CD8-positive, alpha-beta memory T cell (primary cell): ENCODE data around the gene SAA2. TPM values are rescaled to one million over a fixed set of nuclear protein-coding genes. Genes with fewer than 3 reads are reported as not detected.
A peak's percentile ranks its signal among the peaks of the same experiment; 100 is the strongest.
"Not testable (repeated sequence)": the region's sequence is repeated elsewhere in the genome, so short reads cannot be mapped to it uniquely, and the experiment has no call there.

Source experiments
- CTCF ChIA-PET: fragments of 350-600 bp; sonication (Branson Sonifier 250); formaldehyde crosslinking; loops from one replicate; lab custom pipeline; 2021; ENCODE audit warnings: antibody characterized with exemption; lab: Charles Lee
- POLR2A ChIA-PET: fragments of 350-600 bp; sonication (Branson Sonifier 250); formaldehyde crosslinking; loops from one replicate; lab custom pipeline; 2021; ENCODE audit warnings: antibody characterized with exemption; lab: Charles Lee
- DNase-seq, 5 donors: peaks; one replicate each; pipeline versions ENCODE4 v3.0.0 to v3.0.0-alpha.2; 2020 to 2022; ENCODE audit warnings: mixed read lengths in 1 of 5
- H3K27ac ChIP-seq: one replicate; pipeline ENCODE4 v1.7.0; 2013; ENCODE audit warnings: low read depth, mild to moderate bottlenecking, low read length, moderate library complexity
- H3K27me3 ChIP-seq: 2 replicates; pipeline ENCODE4 v1.7.0; 2013; ENCODE audit warnings: low read length, mild to moderate bottlenecking; ENCODE audit not compliant: insufficient read depth, poor library complexity, severe bottlenecking
- H3K36me3 ChIP-seq: 2 replicates; pipeline ENCODE4 v1.7.0; 2013; ENCODE audit warnings: mild to moderate bottlenecking, low read length, moderate library complexity; ENCODE audit not compliant: insufficient read depth
- H3K4me1 ChIP-seq: 2 replicates; pipeline ENCODE4 v1.7.0; 2013; ENCODE audit warnings: mild to moderate bottlenecking, low read length, moderate library complexity; ENCODE audit not compliant: insufficient read depth
- H3K4me3 ChIP-seq: 2 replicates; pipeline ENCODE4 v1.7.0; 2013; ENCODE audit warnings: mild to moderate bottlenecking, low read length
- H3K9me3 ChIP-seq: 2 replicates; pipeline ENCODE4 v1.7.0; 2013; ENCODE audit warnings: mild to moderate bottlenecking, low read length
- H3K27ac Mint-ChIP-seq, 8 donors: one replicate each; pipeline ENCODE4 v1.8.0; 2020 to 2021; ENCODE audit warnings: mixed read lengths in 8 of 8, mild to moderate bottlenecking in 6 of 8, inconsistent platforms in 3 of 8, moderate library complexity in 3 of 8
- H3K27me3 Mint-ChIP-seq, 2 donors: one replicate each; pipeline ENCODE4 v1.8.0; 2020 to 2021; ENCODE audit warnings: mixed read lengths in 2 of 2, mild to moderate bottlenecking in 1 of 2, moderate library complexity in 1 of 2
- H3K36me3 Mint-ChIP-seq, 3 donors: one replicate each; pipeline ENCODE4 v1.8.0; 2020 to 2021; ENCODE audit warnings: mixed read lengths in 3 of 3, inconsistent platforms in 1 of 3, mild to moderate bottlenecking in 1 of 3
- H3K4me1 Mint-ChIP-seq, 3 donors: one replicate each; pipeline ENCODE4 v1.8.0; 2020 to 2021; ENCODE audit warnings: mixed read lengths in 3 of 3, inconsistent platforms in 1 of 3, mild to moderate bottlenecking in 1 of 3
- H3K4me3 Mint-ChIP-seq, 7 donors: one replicate each; pipeline ENCODE4 v1.8.0; 2020 to 2021; ENCODE audit warnings: mixed read lengths in 7 of 7, mild to moderate bottlenecking in 6 of 7, moderate library complexity in 4 of 7, inconsistent platforms in 2 of 7
- H3K9me3 Mint-ChIP-seq, 5 donors: one replicate each; pipeline ENCODE4 v1.8.0; 2020 to 2022; ENCODE audit warnings: mixed read lengths in 5 of 5, mild to moderate bottlenecking in 3 of 5, moderate library complexity in 2 of 5, inconsistent platforms in 1 of 5
- polyA plus RNA-seq: library from polyadenylated mRNA; unstranded; fragments of 300-500 nt; fragmentation: Illumina TruSeq; gene quantifications from one replicate; pipeline ENCODE4 v1.2.3, GENCODE V29; 2021
- total RNA-seq, 2 experiments: library from RNA; stranded (reverse); gene quantifications; one replicate each; pipeline ENCODE4 v1.2.3, GENCODE V29; 2021

The SAA2 gene
- total and polyA plus RNA-seq, 3 experiments from 2014 or later, result not detected

DNA sequence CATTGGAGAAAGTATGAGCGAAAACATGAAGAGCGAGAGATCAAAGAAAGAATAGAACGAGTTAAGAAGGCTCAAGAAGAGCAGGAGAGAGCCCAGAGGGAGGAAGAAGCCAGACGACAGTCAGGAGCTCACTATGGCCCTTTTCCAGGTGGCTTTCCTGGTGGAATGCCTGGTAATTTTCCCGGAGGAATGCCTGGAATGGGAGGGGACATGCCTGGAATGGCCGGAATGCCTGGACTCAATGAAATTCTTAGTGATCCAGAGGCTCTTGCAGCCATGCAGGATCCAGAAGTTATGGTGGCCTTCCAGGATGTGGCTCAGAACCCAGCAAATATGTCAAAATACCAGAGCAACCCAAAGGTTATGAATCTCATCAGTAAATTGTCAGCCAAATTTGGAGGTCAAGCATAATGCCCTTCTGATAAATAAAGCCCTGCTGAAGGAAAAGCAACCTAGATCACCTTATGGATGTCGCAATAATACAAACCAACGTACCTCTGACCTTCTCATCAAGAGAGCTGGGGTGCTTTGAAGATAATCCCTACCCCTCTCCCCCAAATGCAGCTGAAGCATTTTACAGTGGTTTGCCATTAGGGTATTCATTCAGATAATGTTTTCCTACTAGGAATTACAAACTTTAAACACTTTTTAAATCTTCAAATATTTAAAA, 14.3 kb upstream of the SAA2 start:
- CTCF ChIA-PET, H3K4me1 Mint-ChIP-seq, H3K36me3 Mint-ChIP-seq, H3K36me3 ChIP-seq, H3K9me3 ChIP-seq, H3K27ac Mint-ChIP-seq, H3K27me3 Mint-ChIP-seq, H3K4me3 Mint-ChIP-seq, H3K27ac ChIP-seq, H3K4me1 ChIP-seq, H3K9me3 Mint-ChIP-seq, POLR2A ChIA-PET, DNase-seq, H3K27me3 ChIP-seq, H3K4me3 ChIP-seq: not testable (repeated sequence)

DNA sequence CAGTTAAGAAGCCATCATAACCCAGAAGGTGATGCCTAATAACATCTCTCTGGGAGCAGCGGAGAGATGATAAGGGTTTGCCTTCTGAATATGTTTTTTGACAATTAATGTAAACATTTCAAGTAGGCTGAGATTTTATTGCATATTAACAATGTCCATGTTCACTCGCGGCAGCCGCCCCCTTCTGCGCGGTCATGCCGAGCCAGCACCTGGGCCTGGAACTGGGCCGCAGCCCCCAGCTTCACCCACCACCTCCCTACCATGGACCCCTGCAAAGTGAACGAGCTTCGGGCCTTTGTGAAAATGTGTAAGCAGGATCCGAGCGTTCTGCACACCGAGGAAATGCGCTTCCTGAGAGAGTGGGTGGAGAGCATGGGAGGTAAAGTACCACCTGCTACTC, 13.3 kb upstream of the SAA2 start:
- H3K9me3 ChIP-seq, result no peaks in the 10 kb centered on the region
- no peaks in the 10 kb centered on the region for H3K27me3 ChIP-seq
- Mint-ChIP-seq H3K4me1 (no peaks in the 10 kb centered on the region), H3K27ac (no peak overlapping the region), H3K4me3 (no peak overlapping the region), H3K36me3 (no peaks in the 10 kb centered on the region), H3K27me3 (peaks cover 0 to 3% of the 10 kb centered on the region in 2 donors), H3K9me3 (no peaks in the 10 kb centered on the region)
- no peak for DNase-seq
- CTCF ChIA-PET, result no interaction called here
- H3K36me3 ChIP-seq, result no peaks in the 10 kb centered on the region
- POLR2A ChIA-PET, result no interaction called here
- H3K27ac ChIP-seq, result no peak overlapping the region
- no peak overlapping the region for H3K4me3 ChIP-seq
- H3K4me1 ChIP-seq, result no peaks in the 10 kb centered on the region

DNA sequence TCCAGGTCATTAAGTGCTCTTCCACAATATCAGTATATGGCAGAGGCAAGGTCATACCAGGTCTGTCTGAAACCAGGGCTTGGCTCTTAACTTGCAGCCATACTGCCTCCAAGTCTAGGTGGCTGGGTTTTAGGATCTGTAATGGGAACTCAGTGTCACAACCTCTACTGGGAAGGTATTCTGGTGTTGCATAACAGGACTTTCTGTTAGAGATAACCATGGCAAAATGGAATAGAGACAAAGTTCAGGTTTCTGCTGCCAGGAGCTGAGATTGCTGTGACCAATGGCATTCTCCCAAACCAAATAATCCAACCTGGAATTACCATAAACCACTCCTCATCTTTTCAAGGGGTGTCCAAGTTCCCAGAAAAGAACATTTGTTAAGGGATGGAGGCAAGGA, 10.8 kb upstream of the SAA2 start:
- H3K4me1 ChIP-seq, result no peaks in the 10 kb centered on the region
- ChIA-PET POLR2A (interaction anchor here (0.6 kb wide), 1 partner anchor 137 kb away, joined by 7 read pairs; no protein-coding TSS in a partner anchor), CTCF (no interaction called here)
- Mint-ChIP-seq H3K9me3 (no peaks in the 10 kb centered on the region), H3K4me1 (no peaks in the 10 kb centered on the region), H3K4me3 (no peak overlapping the region), H3K36me3 (no peaks in the 10 kb centered on the region), H3K27me3 (peaks cover 0 to 6% of the 10 kb centered on the region in 2 donors), H3K27ac (no peak overlapping the region)
- no peak overlapping the region for H3K27ac ChIP-seq
- no peaks in the 10 kb centered on the region for H3K9me3 ChIP-seq
- no peak for DNase-seq
- no peak overlapping the region for H3K4me3 ChIP-seq
- H3K27me3 ChIP-seq, result no peaks in the 10 kb centered on the region
- no peaks in the 10 kb centered on the region for H3K36me3 ChIP-seq

DNA sequence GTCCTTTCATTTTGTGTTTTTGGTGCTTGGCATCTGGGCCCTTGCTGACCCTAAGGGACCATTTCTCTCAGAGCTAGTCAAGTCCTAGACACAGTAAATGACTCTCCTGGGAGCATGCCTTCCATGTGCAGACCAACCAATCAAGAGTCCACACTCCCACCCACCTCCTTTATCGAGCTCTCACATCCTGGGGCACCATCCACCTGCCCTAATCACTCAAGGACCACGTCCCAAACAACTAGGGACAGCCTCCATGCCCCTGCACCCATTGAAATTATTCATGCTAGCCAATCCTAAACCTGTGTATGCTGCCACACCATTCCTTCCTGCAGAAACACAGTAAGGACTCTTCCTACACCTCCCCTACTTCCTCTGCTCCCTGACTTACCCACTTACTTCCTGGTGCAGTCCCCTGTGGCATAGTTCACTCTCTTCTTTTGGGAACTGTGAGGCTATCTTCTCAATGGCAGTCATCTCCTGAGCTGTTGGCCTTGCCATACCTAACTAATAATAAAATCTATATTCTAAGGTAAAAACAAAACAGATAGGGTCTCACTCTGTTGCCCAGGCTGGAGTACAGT, 6.4 kb upstream of the SAA2 start:
- no peaks in the 10 kb centered on the region for H3K27me3 ChIP-seq
- H3K27ac ChIP-seq, result no peak overlapping the region
- peaks cover 0 to 7% of the 10 kb centered on the region in 2 donors for H3K27me3 Mint-ChIP-seq
- H3K4me3 Mint-ChIP-seq, result no peak overlapping the region
- H3K27ac Mint-ChIP-seq, result no peak overlapping the region
- no peak overlapping the region for H3K4me3 ChIP-seq
- no peaks in the 10 kb centered on the region for H3K9me3 ChIP-seq
- no peaks in the 10 kb centered on the region for H3K4me1 Mint-ChIP-seq
- H3K4me1 ChIP-seq, result no peaks in the 10 kb centered on the region
- H3K9me3 Mint-ChIP-seq, result no peaks in the 10 kb centered on the region
- H3K36me3 Mint-ChIP-seq, result no peaks in the 10 kb centered on the region
- H3K36me3 ChIP-seq, result no peaks in the 10 kb centered on the region
- ChIA-PET POLR2A (no interaction called here), CTCF (no interaction called here)
- no peak for DNase-seq

DNA sequence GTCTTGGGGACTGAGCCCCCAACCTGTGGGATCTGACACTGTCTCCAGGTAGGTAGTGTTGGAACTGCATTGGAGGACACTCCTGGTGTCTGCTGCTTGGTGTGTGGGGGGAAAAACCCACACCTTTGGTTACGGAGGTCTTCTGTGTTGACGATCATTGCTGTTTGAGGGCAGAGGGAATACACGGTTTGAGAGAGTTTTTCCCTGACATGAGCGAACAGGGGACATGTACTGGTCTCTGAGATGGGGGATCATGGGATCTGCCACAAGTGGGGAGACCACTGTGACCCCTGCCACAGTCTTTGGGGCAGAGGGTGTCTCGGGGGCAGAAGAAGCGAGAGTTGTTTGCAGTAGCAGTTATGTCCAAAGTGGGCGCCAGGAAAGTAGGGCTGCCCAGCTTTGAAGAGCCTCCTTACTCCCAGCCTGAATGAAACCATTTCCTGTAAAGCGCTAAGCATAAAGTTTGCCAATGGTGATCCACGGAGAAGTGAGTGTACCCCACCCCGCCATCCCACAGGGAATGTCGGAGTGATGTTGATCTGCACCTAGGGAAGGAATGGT, 5.4 kb upstream of the SAA2 start:
- no peaks in the 10 kb centered on the region for H3K36me3 ChIP-seq
- Mint-ChIP-seq H3K4me3 (no peak overlapping the region), H3K27me3 (peaks cover 0 to 7% of the 10 kb centered on the region in 2 donors), H3K9me3 (no peaks in the 10 kb centered on the region), H3K4me1 (no peaks in the 10 kb centered on the region), H3K36me3 (no peaks in the 10 kb centered on the region), H3K27ac (no peak overlapping the region)
- ChIA-PET CTCF (interaction anchor here (2.0 kb wide), 1 partner anchor 10 kb away, joined by 7 read pairs; no protein-coding TSS in a partner anchor), POLR2A (no interaction called here)
- no peaks in the 10 kb centered on the region for H3K9me3 ChIP-seq
- H3K4me1 ChIP-seq, result no peaks in the 10 kb centered on the region
- DNase-seq, result no peak
- no peak overlapping the region for H3K27ac ChIP-seq
- no peaks in the 10 kb centered on the region for H3K27me3 ChIP-seq
- no peak overlapping the region for H3K4me3 ChIP-seq

DNA sequence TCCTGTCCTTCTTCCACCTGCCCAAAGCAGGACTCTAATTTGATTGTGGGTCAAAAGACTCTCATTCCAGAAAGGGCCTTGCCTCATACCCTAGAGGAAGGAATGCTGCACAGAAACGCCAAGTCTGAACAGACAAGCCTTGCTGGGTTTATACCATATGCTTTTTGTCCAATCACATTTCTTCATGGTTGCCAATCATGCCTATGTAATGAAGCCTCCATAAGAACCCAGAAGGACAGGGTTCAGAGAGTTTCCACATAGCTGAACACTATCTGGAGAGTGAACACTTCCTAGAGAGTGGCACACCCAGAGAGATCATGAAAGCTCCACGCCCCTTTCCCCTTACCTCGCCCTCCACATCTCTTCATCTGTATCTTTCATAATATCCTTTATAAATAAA, 4.8 kb upstream of the SAA2 start:
- no peaks in the 10 kb centered on the region for H3K36me3 Mint-ChIP-seq
- no peak overlapping the region for H3K27ac ChIP-seq
- H3K27me3 ChIP-seq, result no peaks in the 10 kb centered on the region
- no peak for DNase-seq
- H3K27ac Mint-ChIP-seq, result no peak overlapping the region
- no peaks in the 10 kb centered on the region for H3K9me3 ChIP-seq
- no peaks in the 10 kb centered on the region for H3K36me3 ChIP-seq
- no peak overlapping the region for H3K4me3 Mint-ChIP-seq
- no peaks in the 10 kb centered on the region for H3K9me3 Mint-ChIP-seq
- no peak overlapping the region for H3K4me3 ChIP-seq
- no peaks in the 10 kb centered on the region for H3K4me1 ChIP-seq
- H3K4me1 Mint-ChIP-seq, result no peaks in the 10 kb centered on the region
- ChIA-PET CTCF (interaction anchor here (2.0 kb wide), 1 partner anchor 9 kb away, joined by 7 read pairs; no protein-coding TSS in a partner anchor), POLR2A (no interaction called here)
- H3K27me3 Mint-ChIP-seq, result peaks cover 0 to 7% of the 10 kb centered on the region in 2 donors

DNA sequence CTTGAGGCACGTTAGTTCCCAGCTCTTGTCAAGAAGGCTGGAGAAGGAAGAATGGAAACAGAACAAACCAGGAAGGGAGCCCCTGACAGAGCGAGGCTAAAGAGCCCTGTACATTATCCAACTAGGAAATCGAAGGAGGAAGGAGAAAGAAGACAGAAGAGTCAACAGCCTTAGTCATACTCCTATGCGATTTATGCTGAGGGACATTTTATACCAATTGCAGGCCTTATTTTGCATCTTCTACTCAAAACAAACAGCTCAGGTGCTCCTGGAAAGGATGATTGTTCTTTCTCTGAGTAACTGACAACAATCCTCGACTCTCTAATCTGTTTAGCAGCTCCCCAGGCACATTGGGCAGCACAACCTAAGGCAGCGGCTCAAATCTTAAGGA, 1.3 kb downstream of the SAA2 start:
- H3K4me3 ChIP-seq, H3K4me1 ChIP-seq, H3K27ac ChIP-seq, H3K36me3 ChIP-seq, CTCF ChIA-PET, H3K27me3 ChIP-seq, POLR2A ChIA-PET, H3K27me3 Mint-ChIP-seq, H3K9me3 ChIP-seq, H3K9me3 Mint-ChIP-seq, H3K36me3 Mint-ChIP-seq, DNase-seq: not testable (repeated sequence)
- Mint-ChIP-seq H3K4me1 (peaks cover 15 to 25% (median 17%) of the 10 kb centered on the region in 3 donors), H3K27ac (peak overlapping the region; percentile 72 to 99 (median 94)), H3K4me3 (peak overlapping the region; percentile 82 to 90 (median 85))

DNA sequence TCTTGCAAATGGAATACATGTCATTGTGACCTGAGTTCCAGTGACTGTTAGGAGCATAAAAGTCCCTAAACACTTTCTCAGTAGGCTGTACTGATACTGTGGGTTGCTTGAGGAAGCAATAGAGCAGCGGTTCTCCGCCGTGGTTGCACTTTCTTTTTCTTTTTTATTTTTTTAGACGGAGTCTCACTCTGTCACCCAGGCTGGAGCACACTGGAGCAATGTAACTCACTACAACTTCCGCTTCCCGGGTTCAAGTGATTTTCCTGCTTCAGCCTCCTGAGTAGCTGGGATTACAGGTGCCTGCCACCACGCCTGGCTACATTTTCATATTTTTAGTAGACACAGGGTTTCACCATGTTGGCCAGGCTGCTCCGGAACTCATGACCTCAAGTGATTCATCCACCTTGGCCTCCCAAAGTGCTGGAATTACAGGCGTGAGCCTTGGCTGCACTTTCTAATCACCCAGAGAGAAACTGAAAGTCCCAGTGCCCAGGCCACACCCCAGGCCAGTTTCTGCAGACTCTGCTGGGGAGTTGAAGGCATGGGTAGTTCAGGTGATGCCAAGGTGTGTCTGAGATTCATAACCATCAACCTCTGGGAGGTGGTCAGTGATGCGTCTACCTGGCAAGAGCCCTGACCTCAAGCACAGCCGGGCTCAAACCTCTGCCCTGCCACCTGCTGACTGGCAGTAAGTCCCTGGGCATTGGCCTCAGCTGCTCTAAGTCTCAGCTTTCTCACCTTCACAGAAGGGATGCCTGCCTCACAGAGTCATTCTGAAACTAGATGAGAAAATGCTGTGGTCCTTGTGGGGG, 1.9 kb downstream of the SAA2 start:
- H3K36me3 ChIP-seq, H3K36me3 Mint-ChIP-seq, POLR2A ChIA-PET, H3K9me3 ChIP-seq, H3K27me3 ChIP-seq, H3K27ac ChIP-seq, H3K4me1 ChIP-seq, H3K9me3 Mint-ChIP-seq, CTCF ChIA-PET, H3K27me3 Mint-ChIP-seq: not testable (repeated sequence)
- H3K4me3 Mint-ChIP-seq, result peak overlapping the region; percentile 82 to 90 (median 85)
- H3K4me3 ChIP-seq, result peak overlapping the region; percentile 27
- DNase-seq, result peak in 1 of 5 donors; percentile 33
- peaks cover 15 to 25% (median 17%) of the 10 kb centered on the region in 3 donors for H3K4me1 Mint-ChIP-seq
- H3K27ac Mint-ChIP-seq, result peak overlapping the region; percentile 90 to 99 (median 94)
